ENCODE measurements around the gene GLRX5. TPM values are rescaled to one million over a fixed set of nuclear protein-coding genes. Genes with fewer than 3 reads are reported as not detected.
"Not testable (repeated sequence)": the region's sequence is repeated elsewhere in the genome, so short reads cannot be mapped to it uniquely, and the experiment has no call there.

The GLRX5 gene
- total RNA-seq, 2 experiments from 2014 or later, result 37.9 to 44.1 TPM

DNA sequence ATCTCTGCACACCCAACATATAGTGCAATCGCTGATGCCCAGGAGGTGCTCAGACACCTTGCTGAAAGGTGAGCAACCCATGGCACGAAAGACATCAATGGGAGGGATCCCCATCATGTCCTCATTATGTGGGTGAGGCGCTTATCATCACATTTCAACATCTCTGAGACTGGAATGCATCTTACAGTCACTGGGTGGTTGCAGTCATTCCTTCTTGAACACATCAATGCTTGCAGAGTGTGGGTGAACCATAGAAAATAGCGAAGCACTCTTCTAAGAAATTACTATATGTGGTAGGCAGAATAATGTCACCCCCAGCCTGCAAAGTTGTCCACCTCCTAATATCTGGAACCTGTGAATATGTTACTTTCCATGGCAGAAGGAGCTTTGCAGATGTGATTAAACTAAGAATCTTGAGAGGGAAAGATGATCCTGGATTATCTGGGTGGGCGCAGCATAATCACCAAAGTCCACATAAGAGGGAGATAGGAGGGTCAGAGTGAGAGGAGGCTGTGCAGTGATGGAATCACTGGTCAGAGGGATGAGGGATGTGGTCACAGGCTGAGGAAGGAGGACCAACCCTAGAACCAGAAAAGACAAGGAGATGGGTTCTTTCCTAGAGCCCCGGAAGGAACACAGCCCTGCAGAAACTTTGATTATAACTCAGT lies 51.2 kb downstream of the GLRX5 start:
- no peak for DNase-seq
- Mint-ChIP-seq H3K36me3 (ENCODE audit: low read depth) (no peaks in the 10 kb centered on the region), H3K4me1 (no peaks in the 10 kb centered on the region), H3K27ac (no peak overlapping the region), H3K9me3 (ENCODE audit: low read depth) (peaks cover 6% of the 10 kb centered on the region), H3K27me3 (peaks cover 13% of the 10 kb centered on the region), H3K4me3 (no peak overlapping the region)
- intact Hi-C loops (cut with DNase I, micrococcal nuclease), result no loop called here
- CTCF ChIA-PET, result interaction anchor here (0.5 to 0.8 kb wide), 3 partner anchors 18 to 1440 kb away, joined by 3 to 5 read pairs (median 3); no protein-coding TSS in a partner anchor
- no peak for ATAC-seq
- POLR2A ChIA-PET, result no interaction called here

DNA sequence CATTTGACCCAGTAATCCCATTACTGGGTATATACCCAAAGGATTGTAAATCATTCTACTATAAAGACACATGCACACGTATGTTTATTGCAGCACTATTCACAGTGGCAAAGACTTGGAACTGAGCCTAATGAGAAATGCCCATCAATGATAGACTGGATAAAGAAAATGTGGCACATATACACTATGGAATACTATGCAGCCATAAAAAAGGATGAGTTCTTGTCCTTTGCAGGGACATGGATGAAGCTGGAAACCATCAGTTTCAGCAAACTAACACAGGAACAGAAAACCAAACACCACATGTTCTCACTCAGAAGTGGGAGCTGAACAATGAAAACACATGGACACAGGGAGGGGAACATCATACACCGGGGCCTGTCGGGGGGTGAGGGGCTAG lies 56.3 kb downstream of the GLRX5 start:
- CTCF ChIA-PET; H3K4me3 Mint-ChIP-seq; DNase-seq; H3K36me3 Mint-ChIP-seq (ENCODE audit: low read depth); H3K9me3 Mint-ChIP-seq (ENCODE audit: low read depth); intact Hi-C loops (cut with DNase I, micrococcal nuclease); H3K27me3 Mint-ChIP-seq; POLR2A ChIA-PET; H3K27ac Mint-ChIP-seq; H3K4me1 Mint-ChIP-seq; ATAC-seq: not testable (repeated sequence)

Other genes starting within 250 kb of the GLRX5 start
- gene CLMN, start 215.1 kb upstream of the GLRX5 start, total RNA-seq, result 1 to 10 TPM in 1 of 2 experiments, under 1 TPM in 1; 0.75 to 1.5 TPM
- 10 to 100 TPM; 27.3 to 34.2 TPM for gene SYNE3, start 18.4 kb upstream of the GLRX5 start, total RNA-seq
- not detected for gene TCL1B, start 151.4 kb downstream of the GLRX5 start, total RNA-seq
- gene TCL1A, start 179.1 kb downstream of the GLRX5 start, total RNA-seq, result not detected

Measured in activated CD4-positive, alpha-beta T cell treated with anti-CD3 and anti-CD28 coated beads for 36 hours (primary cell).